Measurements from ENCODE around the gene MON1A. TPM values are rescaled to one million over a fixed set of nuclear protein-coding genes. Genes with fewer than 3 reads are reported as not detected.
A peak's percentile ranks its signal among the peaks of the same experiment; 100 is the strongest.

MON1A gene
- total and polyA plus RNA-seq, 2 of the 8 experiments (the other 6 are each of a cell fraction or from before 2014, with no cell fraction given): 10.3 to 14.1 TPM

- Histone ChIP-seq H3K9ac (replicated peaks in 1 of 4; ENCODE audit: extremely low read depth in 1 of 4, low read depth in 3 of 4, low read length in 3 of 4) (no peak overlapping the region), H4K8ac (ENCODE audit: extremely low read depth, insufficient read depth, low read length) (peak overlapping the region; percentile 45; the same call in 1 of the 2 replicates), H3K14ac (ENCODE audit: insufficient read length) (no peak overlapping the region), H2BK5ac (ENCODE audit: low read depth, low read length) (no peak overlapping the region), H3K27me3 (replicated peaks in 1 of 4; ENCODE audit: control insufficient read depth in 3 of 4, extremely low read depth in 1 of 4, insufficient read depth in 3 of 4, low read length in 3 of 4) (peaks cover 0 to 3% (median 1%) of the 10 kb centered on the region in 4 experiments; a peak in 3 of 7 replicates), H2BK12ac (ENCODE audit: low read depth, low read length) (0 out of 2 replicates have a peak overlapping the region, but pooled peaks have one; percentile 71), H3K4me3 (ENCODE audit: extremely low read depth in 1 of 4, insufficient read depth in 2 of 4, low read depth in 3 of 4, low read length in 4 of 4) (no peak overlapping the region), H3K4me1 (replicated peaks in 1 of 4; ENCODE audit: control insufficient read depth in 3 of 4, insufficient read depth in 4 of 4, low read length in 3 of 4) (peaks cover 0 to 21% (median 14%) of the 10 kb centered on the region in 4 experiments; a peak in 6 of 7 replicates), H2BK20ac (ENCODE audit: low read length) (no peak overlapping the region), H3K56ac (replicated peaks; ENCODE audit: insufficient read length, low read depth, low read length) (no peak overlapping the region), H2AK5ac (ENCODE audit: low read depth, low read length) (no peak overlapping the region), H2BK15ac (ENCODE audit: low read length) (no peak overlapping the region), H3K27ac (ENCODE audit: low read depth, low read length) (no peak overlapping the region; the same call in 1 of the 2 replicates), H2BK120ac (replicated peaks; ENCODE audit: low read depth, low read length) (no peak overlapping the region), H3K4me2 (ENCODE audit: insufficient read depth in 1 of 2, low read depth in 2 of 2, low read length in 2 of 2) (no peak overlapping the region; a peak in 1 of 4 replicates), H3K79me2 (ENCODE audit: control insufficient read depth in 1 of 2, insufficient read depth in 2 of 2, low read length in 2 of 2) (no peaks in the 10 kb centered on the region), H4K91ac (replicated peaks; ENCODE audit: insufficient read length, low read length) (no peak overlapping the region), H3K18ac (ENCODE audit: extremely low read depth, low read length) (no peak overlapping the region), H4K20me1 (replicated peaks in 1 of 2; ENCODE audit: control insufficient read depth in 1 of 2, insufficient read depth in 2 of 2, low read length in 2 of 2) (peaks cover 0 to 2% of the 10 kb centered on the region in 2 experiments), H3K23ac (ENCODE audit: insufficient read length) (no peak overlapping the region), H3K36me3 (ENCODE audit: control insufficient read depth in 2 of 4, insufficient read depth in 4 of 4, low read length in 3 of 4) (no peaks in the 10 kb centered on the region), H3K4ac (replicated peaks; ENCODE audit: insufficient read length, low read depth, low read length) (no peak overlapping the region), H3K9me3 (ENCODE audit: insufficient read depth in 2 of 2, low read depth in 1 of 2, low read length in 1 of 2) (no peaks in the 10 kb centered on the region), H2AFZ (ENCODE audit: low read length) (no peak overlapping the region), H3K79me1 (ENCODE audit: low read depth, low read length) (no peaks in the 10 kb centered on the region), H4K5ac (ENCODE audit: insufficient read length, low read depth, low read length) (no peak overlapping the region), H3K23me2 (ENCODE audit: low read depth, low read length) (no peaks in the 10 kb centered on the region; the same call in 1 of the 2 replicates)
- POLR2A ChIA-PET (ENCODE audit: partially characterized antibody): interaction anchor here (0.8 to 3.0 kb wide), 9 partner anchors 9 to 62 kb away, joined by 3 to 16 read pairs (median 5); partner anchors contain the start of genes MON1A and RBM6
- 82% methylated on average over 8 of the region's 11 CpGs; no CpG with 5 or more reads in 1 of the 2 experiments for WGBS, 2 experiments (ENCODE audit: extremely low coverage in 1 of 2, insufficient coverage in 1 of 2, insufficient read length in 1 of 2, insufficient replicate concordance in 2 of 2, low coverage in 1 of 2, low lambda C conversion rate in 2 of 2, missing lambda C conversion rate in 1 of 2)
- FAIRE-seq: no peak
- CTCF ChIA-PET (ENCODE audit: partially characterized antibody): interaction anchor here (0.7 to 16.1 kb wide), 20 partner anchors 9 to 293 kb away, joined by 3 to 306 read pairs (median 8); partner anchors contain the start of genes CAMKV, CDHR4, INKA1 and MON1A
- no peak for DNase-seq (ENCODE audit: low read depth in 1 of 2, low spot score in 2 of 2)
- TF ChIP-seq RNF2 (IDR thresholded peaks at IDR 0.05; ENCODE audit: borderline replicate concordance, low read depth, low read length, missing control alignments, poor library complexity, severe bottlenecking): no peak
- no peak for TF ChIP-seq RXRA (IDR thresholded peaks at IDR 0.05; ENCODE audit: insufficient read depth, low read depth, low read length)
- no peak for TF ChIP-seq JUN (IDR thresholded peaks at IDR 0.05; ENCODE audit: low read depth, low read length)
- TF ChIP-seq TAF7 (optimal IDR thresholded peaks at IDR 0.05; ENCODE audit: borderline replicate concordance, low read depth, low read length): no peak
- TF ChIP-seq CBX5 (IDR thresholded peaks at IDR 0.05; ENCODE audit: low read depth, low read length): no peak
- TF ChIP-seq ZNF274 (IDR thresholded peaks at IDR 0.05; ENCODE audit: borderline replicate concordance, extremely low read depth, low read length): no peak
- no peak for TF ChIP-seq USF2 (IDR thresholded peaks at IDR 0.05; ENCODE audit: low read length)
- no peak for TF ChIP-seq SP2 (IDR thresholded peaks at IDR 0.05; ENCODE audit: low read length)
- no peak for TF ChIP-seq TBP (IDR thresholded peaks at IDR 0.05; ENCODE audit: low read depth, low read length)
Observed at GRCh38 chr3:49901366-49902339, 28.0 kb downstream of the MON1A start.
